Uterus (tissue), 4 donors: ENCODE data around the gene ATP2A2. TPM values are rescaled to one million over a fixed set of nuclear protein-coding genes. Genes with fewer than 3 reads are reported as not detected.
"Not testable (repeated sequence)": the region's sequence is repeated elsewhere in the genome, so short reads cannot be mapped to it uniquely, and the experiment has no call there.

ENCODE experiments used
- DNase-seq, 2 donors: peaks; one replicate each; pipeline ENCODE4 v3.0.0-alpha.2; 2019 to 2020
- H3K27ac ChIP-seq, 2 donors: fragments of 200-600 bp; sonication (generic); 1 replicate in 1 of 2; 2 replicates in 1 of 2; pipeline ENCODE4 v1.5.1; 2016 to 2018
- H3K27me3 ChIP-seq, 2 donors: fragments of 200-600 bp; sonication (generic); one replicate each; pipeline ENCODE4 v1.5.1; 2018 to 2019; ENCODE audit warnings: control low read depth in 1 of 2
- H3K36me3 ChIP-seq, 2 donors: fragments of 200-600 bp; sonication (generic); one replicate each; pipeline ENCODE4 v1.5.1; 2019; ENCODE audit warnings: control low read depth in 1 of 2
- H3K4me1 ChIP-seq, 2 donors: fragments of 200-600 bp; sonication (generic); one replicate each; pipeline ENCODE4 v1.5.1; 2018 to 2019; ENCODE audit warnings: control low read depth in 1 of 2
- H3K4me3 ChIP-seq, 2 donors: fragments of 200-600 bp; sonication (generic); 1 replicate in 1 of 2; 2 replicates in 1 of 2; pipeline ENCODE4 v1.5.1; 2018 to 2019; ENCODE audit warnings: mild to moderate bottlenecking in 1 of 2
- H3K9me3 ChIP-seq, 2 donors: fragments of 200-600 bp; sonication (generic); one replicate each; pipeline ENCODE4 v1.5.1; 2019; ENCODE audit warnings: control low read depth in 1 of 2
- CTCF ChIP-seq, 4 experiments: fragments of 200-600 bp in 2 of 4; fragments of 450-650 bp in 2 of 4; sonication (generic) in 2 of 4; IDR thresholded peaks; one replicate each; pipeline ENCODE4 v1.5.1; 2016 to 2019; ENCODE audit warnings: antibody characterized with exemption in 4 of 4, mild to moderate bottlenecking in 2 of 4, moderate library complexity in 1 of 4
- POLR2A ChIP-seq, 2 donors: fragments of 450-650 bp; IDR thresholded peaks; one replicate each; pipeline ENCODE4 v1.6.1; 2016; ENCODE audit warnings: antibody characterized with exemption in 2 of 2, mild to moderate bottlenecking in 1 of 2, moderate library complexity in 1 of 2
- intact Hi-C: fragments of 100-400 bp; cut with DNase I; formaldehyde crosslinking; loops from one replicate; pipeline ENCODE4 v1.15.1; 2023; ENCODE audit warnings: low total_unique reads
- total RNA-seq, 4 donors: library from RNA; depleted of rRNA in 3 of 4; stranded (reverse); fragments of >200 nt in 3 of 4; gene quantifications; one replicate each; pipeline versions ENCODE4 v1.1.0 to v1.2.4, GENCODE V29; 2014 to 2023
- donor health status: DM: yes; HTN: yes; CAD: no.

Gene ATP2A2
- total RNA-seq, 4 donors from 2014 or later, result 61.5 to 173 (median 97.9) TPM

GRCh38 chr12:110337912-110338710 is 57.1 kb downstream of the ATP2A2 start:
- Histone ChIP-seq H3K27ac (no peak overlapping the region), H3K4me1 (no peaks in the 10 kb centered on the region), H3K36me3 (no peaks in the 10 kb centered on the region), H3K4me3 (no peak overlapping the region), H3K9me3 (no peaks in the 10 kb centered on the region), H3K27me3 (no peaks in the 10 kb centered on the region)
- DNase-seq, result no peak
- intact Hi-C loops, result no loop called here
- no peak for TF ChIP-seq CTCF (IDR thresholded peaks at IDR 0.05)
- no peak for TF ChIP-seq POLR2A (IDR thresholded peaks at IDR 0.05)

GRCh38 chr12:110338754-110339153 is 57.7 kb downstream of the ATP2A2 start:
- Histone ChIP-seq H3K36me3 (no peaks in the 10 kb centered on the region), H3K4me1 (no peaks in the 10 kb centered on the region), H3K27me3 (no peaks in the 10 kb centered on the region), H3K27ac (no peak overlapping the region), H3K9me3 (no peaks in the 10 kb centered on the region), H3K4me3 (no peak overlapping the region)
- DNase-seq, result no peak
- intact Hi-C loops, result no loop called here
- no peak for TF ChIP-seq CTCF (IDR thresholded peaks at IDR 0.05)
- no peak for TF ChIP-seq POLR2A (IDR thresholded peaks at IDR 0.05)

- Histone ChIP-seq H3K27me3 (no peaks in the 10 kb centered on the region), H3K36me3 (no peaks in the 10 kb centered on the region), H3K4me3 (no peak overlapping the region), H3K9me3 (no peaks in the 10 kb centered on the region), H3K27ac (no peak overlapping the region), H3K4me1 (no peaks in the 10 kb centered on the region)
- TF ChIP-seq CTCF (IDR thresholded peaks at IDR 0.05), result no peak
- no peak for TF ChIP-seq POLR2A (IDR thresholded peaks at IDR 0.05)
- intact Hi-C loops, result no loop called here
- no peak for DNase-seq
Observed at GRCh38 chr12:110339184-110339952, 58.3 kb downstream of the ATP2A2 start.

DNA sequence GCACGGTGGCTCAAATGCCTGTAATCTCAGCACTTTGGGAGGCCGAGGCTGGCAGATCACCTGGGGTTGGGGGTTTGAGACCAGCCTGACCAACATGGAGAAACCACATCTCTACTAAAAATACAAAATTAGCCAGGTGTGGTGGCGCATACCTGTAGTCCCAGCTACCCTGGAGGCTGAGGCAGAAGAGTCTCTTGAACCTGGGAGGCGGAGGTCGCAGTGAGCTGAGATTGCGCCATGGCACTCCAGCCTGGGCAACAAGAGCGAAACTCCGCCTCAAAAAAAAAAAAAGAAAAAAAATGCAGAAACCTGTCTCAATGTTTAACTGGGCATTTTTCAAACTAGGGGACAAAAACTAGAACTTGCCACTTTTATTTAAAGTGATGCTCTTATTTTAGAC is 59.2 kb downstream of the ATP2A2 start:
- DNase-seq, H3K9me3 ChIP-seq, H3K27me3 ChIP-seq, H3K36me3 ChIP-seq, H3K27ac ChIP-seq, intact Hi-C loops, H3K4me1 ChIP-seq, H3K4me3 ChIP-seq: not testable (repeated sequence)

DNA sequence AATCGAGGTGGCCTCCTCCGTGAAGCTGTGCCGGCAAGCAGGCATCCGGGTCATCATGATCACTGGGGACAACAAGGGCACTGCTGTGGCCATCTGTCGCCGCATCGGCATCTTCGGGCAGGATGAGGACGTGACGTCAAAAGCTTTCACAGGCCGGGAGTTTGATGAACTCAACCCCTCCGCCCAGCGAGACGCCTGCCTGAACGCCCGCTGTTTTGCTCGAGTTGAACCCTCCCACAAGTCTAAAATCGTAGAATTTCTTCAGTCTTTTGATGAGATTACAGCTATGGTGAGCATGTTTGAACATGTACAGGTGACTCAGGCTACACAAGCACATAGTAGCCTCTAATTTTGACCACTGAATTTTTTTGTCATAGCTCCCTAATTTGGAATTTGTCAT is 59.7 kb downstream of the ATP2A2 start:
- Histone ChIP-seq H3K9me3 (no peaks in the 10 kb centered on the region), H3K36me3 (no peaks in the 10 kb centered on the region), H3K27me3 (no peaks in the 10 kb centered on the region), H3K4me1 (no peaks in the 10 kb centered on the region), H3K4me3 (no peak overlapping the region), H3K27ac (no peak overlapping the region)
- TF ChIP-seq POLR2A (IDR thresholded peaks at IDR 0.05) (no peak), CTCF (IDR thresholded peaks at IDR 0.05) (no peak)
- intact Hi-C loops, result no loop called here
- DNase-seq, result no peak
